HCT116 (cell line): ENCODE measurements around the gene FECH.

Experiments
- CEBPB ChIP-seq: IDR thresholded peaks from 2 replicates; pipeline ENCODE4 v1.6.1; 2012; ENCODE audit warnings: low read depth
- CTCF ChIP-seq, 3 experiments: fragments of 200-600 bp in 1 of 3; sonication (generic) in 1 of 3; IDR thresholded peaks in 2 of 3; conservative IDR thresholded peaks in 1 of 3; 2 replicates each; pipeline ENCODE4 v1.5.1; 2012 to 2017; ENCODE audit warnings: low read depth in 2 of 3, low read length in 2 of 3, antibody characterized with exemption in 1 of 3, borderline replicate concordance in 1 of 3, control low read depth in 1 of 3, mild to moderate bottlenecking in 1 of 3, mixed read lengths in 1 of 3, mixed run types in 1 of 3, moderate library complexity in 1 of 3; ENCODE audit not compliant: insufficient read depth in 1 of 3
- EZH2 ChIP-seq: fragments of 200-600 bp; sonication (generic); IDR thresholded peaks from 2 replicates; pipeline ENCODE4 v1.6.1; 2017; ENCODE audit warnings: antibody characterized with exemption, mixed run types
- EZH2phosphoT487 ChIP-seq: fragments of 200-600 bp; IDR thresholded peaks from 2 replicates; pipeline ENCODE4 v1.6.1; 2018; ENCODE audit warnings: antibody characterized with exemption, borderline replicate concordance
- POLR2A ChIP-seq: IDR thresholded peaks from 2 replicates; pipeline ENCODE4 v1.7.0; 2011; ENCODE audit warnings: borderline replicate concordance; ENCODE audit not compliant: insufficient read depth, insufficient read length; ENCODE audit errors: extremely low read depth
- ZNF274 ChIP-seq: fragments of 200-500 bp; sonication (Bioruptor generic); IDR thresholded peaks from 2 replicates; pipeline ENCODE4 v1.6.1; 2014; ENCODE audit warnings: mild to moderate bottlenecking, low read depth, low read length, inconsistent platforms

GRCh38 chr18:57586251-57587049, at the start of gene FECH:
- peak; percentile 62 for TF ChIP-seq POLR2A
- no peak for TF ChIP-seq ZNF274
- no peak for TF ChIP-seq CTCF (IDR thresholded peaks at IDR 0.05 in 2 of 3, conservative IDR thresholded peaks at IDR 0.05 in 1 of 3; ENCODE audit: borderline replicate concordance in 1 of 3, insufficient read depth in 1 of 3, low read depth in 2 of 3, low read length in 2 of 3)
- TF ChIP-seq EZH2phosphoT487: no peak
- no peak for TF ChIP-seq CEBPB
- TF ChIP-seq EZH2: no peak
